ENCODE results near the gene ACER1. TPM values are rescaled to one million over a fixed set of nuclear protein-coding genes. Genes with fewer than 3 reads are reported as not detected.

The ACER1 gene
- total RNA-seq, 4 donors from 2014 or later, result 0.61 TPM; not detected in 3

GRCh38 chr19:6262519-6262918 lies 70.9 kb downstream of the ACER1 start:
- Histone ChIP-seq H3K9me3 (no peaks in the 10 kb centered on the region), H3K4me1 (peaks cover 0 to 6% of the 10 kb centered on the region in 2 donors), H3K4me3 (no peak overlapping the region), H3K27ac (no peak overlapping the region), H3K36me3 (no peaks in the 10 kb centered on the region), H3K27me3 (no peaks in the 10 kb centered on the region)
- DNase-seq, result no peak
- no peak for TF ChIP-seq CTCF (IDR thresholded peaks at IDR 0.05)
- TF ChIP-seq POLR2A (IDR thresholded peaks at IDR 0.05), result no peak
- intact Hi-C loops (cut with DNase I; ENCODE audit: low total_unique reads), result no loop called here

GRCh38 chr19:6261883-6262282 lies 71.5 kb downstream of the ACER1 start:
- Histone ChIP-seq H3K4me1 (peaks cover 0 to 6% of the 10 kb centered on the region in 2 donors), H3K36me3 (no peaks in the 10 kb centered on the region), H3K9me3 (no peaks in the 10 kb centered on the region), H3K4me3 (no peak overlapping the region), H3K27me3 (no peaks in the 10 kb centered on the region), H3K27ac (no peak overlapping the region)
- TF ChIP-seq CTCF (IDR thresholded peaks at IDR 0.05) (no peak), POLR2A (IDR thresholded peaks at IDR 0.05) (no peak)
- intact Hi-C loops (cut with DNase I; ENCODE audit: low total_unique reads), result no loop called here
- DNase-seq, result no peak

- no peak overlapping the region for H3K4me3 ChIP-seq
- no peaks in the 10 kb centered on the region for H3K27me3 ChIP-seq
- TF ChIP-seq CTCF (IDR thresholded peaks at IDR 0.05), result peak; percentile 9 to 45 (median 20)
- TF ChIP-seq POLR2A (IDR thresholded peaks at IDR 0.05), result no peak
- H3K9me3 ChIP-seq, result no peaks in the 10 kb centered on the region
- no peaks in the 10 kb centered on the region for H3K36me3 ChIP-seq
- peaks cover 0 to 6% of the 10 kb centered on the region in 2 donors for H3K4me1 ChIP-seq
- DNase-seq, result peak in 1 of 2 donors; percentile 21
- H3K27ac ChIP-seq, result no peak overlapping the region
- intact Hi-C loops (cut with DNase I; ENCODE audit: low total_unique reads), result no loop called here
These were observed 72.3 kb downstream of the ACER1 start for GRCh38 chr19:6260912-6261650.

- H3K4me3 ChIP-seq, result no peak overlapping the region
- no peak for DNase-seq
- H3K4me1 ChIP-seq, result peaks cover 0 to 2% of the 10 kb centered on the region in 2 donors
- H3K27ac ChIP-seq, result no peak overlapping the region
- no peaks in the 10 kb centered on the region for H3K27me3 ChIP-seq
- TF ChIP-seq POLR2A (IDR thresholded peaks at IDR 0.05), result no peak
- no peak for TF ChIP-seq CTCF (IDR thresholded peaks at IDR 0.05)
- no peaks in the 10 kb centered on the region for H3K36me3 ChIP-seq
- H3K9me3 ChIP-seq, result no peaks in the 10 kb centered on the region
- intact Hi-C loops (cut with DNase I; ENCODE audit: low total_unique reads), result no loop called here
These were observed 73.0 kb downstream of the ACER1 start for GRCh38 chr19:6260376-6260775.

GRCh38 chr19:6259312-6259861 lies 74.0 kb downstream of the ACER1 start:
- TF ChIP-seq CTCF (IDR thresholded peaks at IDR 0.05), result no peak
- no peak for TF ChIP-seq POLR2A (IDR thresholded peaks at IDR 0.05)
- no peaks in the 10 kb centered on the region for H3K36me3 ChIP-seq
- DNase-seq, result no peak
- H3K4me1 ChIP-seq, result no peaks in the 10 kb centered on the region
- no peaks in the 10 kb centered on the region for H3K27me3 ChIP-seq
- intact Hi-C loops (cut with DNase I; ENCODE audit: low total_unique reads), result no loop called here
- no peak overlapping the region for H3K27ac ChIP-seq
- no peaks in the 10 kb centered on the region for H3K9me3 ChIP-seq
- no peak overlapping the region for H3K4me3 ChIP-seq

Measured in uterus (tissue), 4 donors.